GM19099 (cell line): ENCODE measurements around the gene OLAH.

Experiments
- POLR2A ChIP-seq: IDR thresholded peaks from 3 replicates; pipeline ENCODE4 v1.6.1; 2011; ENCODE audit warnings: low read depth; ENCODE audit not compliant: insufficient read length; ENCODE audit errors: extremely low read depth

OLAH gene

DNA sequence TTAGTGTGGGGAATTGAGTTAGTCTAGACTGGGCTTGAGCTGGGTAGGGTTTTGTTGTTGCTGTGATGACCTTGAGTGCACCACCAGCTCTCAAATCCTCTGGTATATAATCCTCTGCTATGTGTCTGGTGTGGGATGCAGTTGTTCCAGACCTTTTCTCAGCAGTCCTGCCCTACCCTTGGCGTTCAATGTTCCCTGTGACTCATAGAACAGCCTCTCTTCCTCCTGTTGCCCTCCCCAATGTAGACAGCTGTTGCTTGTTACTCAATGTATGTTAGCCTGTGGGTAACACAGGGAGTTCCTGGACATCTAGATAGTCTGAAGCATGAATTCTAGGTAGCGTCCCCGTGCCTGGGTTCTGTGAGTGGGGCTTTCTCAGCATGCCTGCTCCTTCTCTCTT lies 25.1 kb downstream of the OLAH start:
- no peak for TF ChIP-seq POLR2A

DNA sequence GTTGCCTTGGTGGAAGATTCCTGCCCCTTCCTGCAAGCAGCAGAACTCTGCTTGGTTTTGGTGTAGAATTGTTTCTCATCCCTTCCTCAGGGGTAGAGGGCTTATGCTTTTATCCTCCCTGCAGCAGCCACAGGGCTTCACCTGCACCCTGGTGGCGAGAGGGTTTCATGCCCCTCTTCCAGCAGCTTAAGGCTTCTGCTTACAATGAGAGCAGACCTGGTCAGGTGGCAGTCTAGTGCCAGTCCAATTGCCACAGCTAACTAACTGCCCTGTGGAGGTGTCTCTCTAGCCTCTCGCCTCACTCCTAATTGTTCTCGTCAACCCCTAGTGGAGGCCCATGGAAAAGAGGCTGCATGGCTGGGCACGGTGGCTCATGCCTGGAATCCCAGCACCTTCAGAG lies 25.5 kb downstream of the OLAH start:
- TF ChIP-seq POLR2A = no peak

DNA sequence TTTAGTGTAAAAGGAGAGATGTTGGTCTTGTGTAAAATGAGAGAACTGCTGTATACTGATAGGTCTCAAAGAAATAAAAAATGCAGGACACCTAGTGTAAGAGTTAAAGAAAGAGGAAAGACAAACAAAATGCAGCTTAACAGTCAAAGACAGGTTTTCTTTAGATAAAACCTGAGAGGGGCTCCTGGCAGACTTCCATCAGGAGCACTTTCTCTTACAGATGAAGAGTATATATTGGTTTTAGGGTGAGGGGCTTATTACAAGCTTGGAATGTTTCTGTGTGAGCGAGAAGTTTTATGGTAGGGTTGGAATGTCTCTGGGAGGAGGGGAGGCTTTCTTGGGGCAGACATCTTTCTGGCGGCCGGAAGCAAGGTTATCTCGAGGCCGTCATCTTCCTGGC lies 28.6 kb downstream of the OLAH start:
- TF ChIP-seq POLR2A = no peak

DNA sequence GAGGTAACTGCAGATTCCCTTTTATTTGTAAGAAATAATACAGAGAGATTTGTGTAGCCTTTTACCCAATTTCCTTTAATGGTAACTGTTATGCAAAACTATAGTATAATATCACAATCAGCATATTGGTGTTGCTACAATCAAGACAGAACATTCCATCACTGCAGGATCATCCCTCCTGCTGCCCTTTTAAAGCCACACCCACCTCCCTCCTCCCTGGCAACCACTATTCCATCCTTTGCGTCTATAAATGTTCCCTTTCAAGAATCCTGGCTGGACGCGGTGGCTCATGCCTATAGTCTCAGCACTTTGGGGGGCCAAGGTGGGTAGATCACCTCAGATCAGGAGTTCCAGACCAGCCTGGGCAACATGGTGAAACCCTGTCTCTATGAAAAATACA lies 31.7 kb downstream of the OLAH start:
- no peak for TF ChIP-seq POLR2A

DNA sequence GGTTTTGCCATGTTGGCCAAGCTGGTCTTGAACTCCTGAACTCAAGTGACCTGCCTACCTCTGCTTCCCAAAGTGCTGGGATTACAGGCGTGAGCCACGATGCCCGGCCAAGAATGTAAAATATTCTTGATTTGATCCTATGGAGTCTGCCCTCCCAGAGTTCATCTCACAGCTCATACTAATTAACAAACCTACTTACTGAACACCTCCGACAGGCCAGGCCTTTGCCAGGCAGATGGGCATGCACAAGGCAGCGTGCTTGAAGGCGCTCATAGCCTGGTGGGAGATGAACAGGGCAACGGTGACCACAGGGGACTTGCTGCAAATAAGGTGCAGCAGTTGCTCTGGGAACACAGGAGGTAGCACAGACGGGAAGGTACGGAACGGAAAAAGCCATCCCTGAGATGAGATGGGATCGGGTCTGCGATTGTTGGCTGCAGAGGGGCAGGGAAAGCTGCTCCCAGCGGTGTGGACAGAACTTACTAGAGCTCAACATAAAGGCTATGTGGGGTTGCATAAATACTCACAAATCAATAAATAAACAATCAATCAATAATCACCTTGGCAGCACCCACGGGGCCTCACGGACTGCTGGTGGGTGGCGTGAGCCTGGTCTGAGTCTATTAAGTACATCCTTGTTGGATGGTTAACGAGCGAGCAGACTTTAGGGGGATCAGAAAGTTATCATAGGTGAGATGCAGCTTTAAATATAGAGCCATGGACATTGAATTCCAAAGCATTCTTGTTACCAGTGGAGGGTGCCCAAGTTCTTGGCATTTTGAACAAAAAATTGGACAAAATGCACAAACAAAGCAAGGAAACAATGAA lies 40.1 kb downstream of the OLAH start:
- no peak for TF ChIP-seq POLR2A

DNA sequence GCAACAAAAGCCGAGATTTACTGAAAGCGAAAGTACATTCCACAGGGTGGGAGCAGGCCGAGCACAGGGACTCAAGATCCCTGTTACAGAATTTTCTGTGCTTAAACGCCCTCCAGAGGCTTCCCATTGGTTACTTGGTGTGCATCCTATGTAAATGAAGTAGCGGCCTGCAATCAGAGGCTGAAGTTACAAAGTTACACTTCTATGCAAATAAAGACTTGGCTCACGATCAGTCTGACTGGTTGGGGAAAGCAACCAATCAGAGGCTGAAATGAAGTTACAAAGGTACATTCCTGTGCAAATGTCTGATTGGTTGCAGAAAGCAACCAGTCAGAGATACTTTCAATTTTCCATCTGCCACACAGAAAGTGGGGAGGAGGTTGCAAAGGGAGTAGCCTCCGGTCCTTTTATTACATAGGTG lies 40.8 kb downstream of the OLAH start:
- no peak for TF ChIP-seq POLR2A

DNA sequence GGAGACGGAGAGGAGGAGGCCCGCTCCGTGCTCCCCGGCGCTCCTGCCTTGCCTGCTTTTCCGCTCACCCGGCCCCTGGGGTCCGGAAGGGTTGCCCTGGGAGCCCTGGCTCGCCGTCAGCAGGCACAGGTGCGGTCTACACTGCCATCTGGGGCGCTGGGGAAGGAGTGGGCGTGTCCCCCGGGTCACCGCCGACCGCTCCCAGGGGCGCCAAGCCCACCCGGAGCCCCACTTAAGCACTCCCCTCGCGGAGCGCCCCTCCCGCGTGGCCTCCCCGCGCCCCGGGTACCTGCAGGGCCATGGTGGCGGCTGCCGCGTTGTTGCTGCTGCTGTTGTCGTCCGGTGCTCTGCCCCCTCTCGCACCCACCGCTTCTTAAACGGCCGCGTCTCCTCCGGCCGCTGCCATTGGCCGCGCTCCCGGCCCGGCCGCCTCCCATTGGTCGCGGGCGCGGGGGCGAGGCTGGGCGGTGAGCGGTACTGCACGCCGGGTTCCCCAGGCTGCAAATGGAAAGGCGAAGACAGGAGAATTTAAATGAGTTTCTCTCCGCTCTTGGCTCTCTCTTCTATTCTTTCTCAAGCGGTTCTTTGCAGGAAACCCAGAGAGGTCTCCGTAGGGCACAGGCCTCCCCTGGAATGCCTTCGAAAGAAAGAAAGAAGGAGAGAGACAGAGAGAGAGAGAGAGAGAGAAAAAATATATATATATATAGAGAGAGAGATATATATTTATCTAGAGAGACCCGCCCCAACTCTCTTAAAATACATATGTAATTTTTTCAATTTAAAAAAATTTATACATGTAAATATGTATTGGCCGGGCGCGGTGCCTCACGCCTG lies 44.9 kb downstream of the OLAH start, which contains the start of gene ACBD7:
Gene ACBD7, minus strand, starts transcription at position 349 of the 834 bp plus-strand sequence. Its CDS starts 48 bp downstream, at position 301.
- TF ChIP-seq POLR2A = no peak

DNA sequence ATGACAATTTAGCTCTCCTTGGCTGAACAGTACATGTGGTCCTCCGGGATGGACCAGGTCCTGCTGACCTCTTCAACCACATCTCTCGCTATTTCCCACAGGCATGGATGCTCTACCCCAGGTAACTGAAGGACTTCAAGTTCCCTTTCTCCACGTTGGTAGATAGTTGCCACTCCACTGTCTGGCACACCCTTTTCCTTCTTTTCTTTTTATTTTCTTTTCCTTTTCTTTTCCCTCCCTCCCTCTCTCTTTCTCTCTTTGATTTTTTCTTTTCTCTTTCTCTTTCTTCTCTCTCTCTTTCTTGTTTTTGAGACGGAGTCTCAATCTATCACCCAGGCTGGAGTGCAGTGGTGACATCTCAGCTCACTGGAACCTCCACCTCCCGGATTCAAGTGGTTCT lies 47.7 kb downstream of the OLAH start:
- TF ChIP-seq POLR2A = no peak

DNA sequence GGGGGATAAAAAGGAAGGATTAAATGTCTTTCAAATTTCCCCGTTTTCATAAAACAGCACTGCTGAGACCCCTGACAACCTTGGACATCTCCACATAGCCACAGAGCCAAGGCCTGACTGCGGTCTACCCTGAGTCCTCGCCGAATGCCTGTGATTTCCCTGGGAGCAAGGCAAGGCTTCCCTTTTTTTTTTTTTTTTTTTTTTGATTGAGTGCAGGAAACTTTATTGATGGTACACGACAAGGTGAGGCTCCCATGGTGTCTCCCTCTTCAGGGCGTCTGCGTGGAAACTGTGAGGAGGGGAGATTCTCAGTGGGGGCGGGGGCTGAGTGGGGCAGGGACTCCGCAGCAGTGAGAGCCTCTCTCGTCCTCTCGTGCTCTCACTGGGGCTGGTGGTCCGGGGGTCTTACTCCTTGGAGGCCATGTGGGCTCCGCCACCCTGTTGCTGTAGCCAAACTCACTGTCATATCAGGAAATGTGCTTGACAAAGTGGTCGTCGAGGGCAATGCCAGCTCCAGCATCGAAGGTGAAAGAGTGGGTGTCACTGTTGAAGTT lies 49.2 kb downstream of the OLAH start:
- no peak for TF ChIP-seq POLR2A

DNA sequence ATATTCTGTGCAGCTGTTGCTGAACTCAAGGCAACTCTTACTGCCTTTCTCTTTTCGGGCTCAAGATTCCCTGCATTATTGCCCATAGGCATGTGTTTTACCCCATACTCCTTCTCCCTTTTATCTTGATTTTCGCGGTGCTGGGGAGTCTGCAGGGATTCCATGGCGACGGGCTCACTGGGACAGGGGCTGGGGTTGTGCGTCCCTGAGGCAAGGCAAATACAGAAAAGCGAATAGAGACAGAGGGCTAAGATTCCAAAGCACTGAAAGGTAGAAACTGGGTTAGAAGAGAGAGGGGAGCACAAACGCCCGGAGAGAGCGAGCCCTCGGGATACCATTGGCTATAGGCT lies 52.9 kb downstream of the OLAH start:
- no peak for TF ChIP-seq POLR2A

DNA sequence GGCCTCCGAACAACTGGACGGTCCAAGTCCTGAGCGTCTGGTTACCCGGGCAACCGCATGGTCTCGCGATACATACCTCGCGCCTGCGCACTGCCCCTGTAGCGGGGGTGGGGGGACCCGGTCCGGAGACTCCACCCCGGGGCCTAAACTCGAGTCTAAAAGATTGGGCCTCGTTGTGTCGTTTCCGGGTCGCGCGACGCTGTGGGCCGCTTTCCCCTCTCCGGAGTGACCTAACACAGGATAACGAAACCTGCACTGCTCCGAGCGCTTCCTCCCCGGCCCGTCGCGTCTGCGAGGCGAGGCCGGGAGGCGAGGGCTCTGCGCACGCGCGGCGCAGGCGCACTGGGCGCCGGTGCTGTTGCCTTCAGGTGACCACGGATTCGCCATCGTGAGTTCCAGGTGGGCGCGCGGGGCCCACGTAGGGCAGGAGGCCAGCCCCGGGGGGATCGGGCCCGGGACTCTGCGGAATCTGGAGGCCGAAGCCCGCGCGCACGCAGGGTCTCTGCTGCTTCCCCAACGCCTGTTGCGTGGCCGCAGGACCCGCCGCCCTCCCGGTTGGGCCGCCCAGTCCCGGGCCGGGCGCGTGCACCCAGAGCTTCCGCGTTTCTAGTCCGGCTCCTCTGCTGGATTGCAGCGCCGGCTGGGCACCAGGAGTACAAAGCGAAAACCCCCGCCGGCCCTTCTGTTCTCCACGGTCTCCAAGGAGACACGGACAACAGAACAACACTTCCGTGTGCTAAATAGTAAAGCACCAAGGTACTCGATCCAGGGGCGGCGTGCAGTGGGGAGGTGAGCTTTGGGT lies 53.5 kb downstream of the OLAH start, which contains the start of gene RPP38:
Gene RPP38, plus strand, starts transcription at position 345 of the 802 bp plus-strand sequence. CDS start 5,960 bp downstream, outside the sequence.
- peak; percentile 96 for TF ChIP-seq POLR2A

DNA sequence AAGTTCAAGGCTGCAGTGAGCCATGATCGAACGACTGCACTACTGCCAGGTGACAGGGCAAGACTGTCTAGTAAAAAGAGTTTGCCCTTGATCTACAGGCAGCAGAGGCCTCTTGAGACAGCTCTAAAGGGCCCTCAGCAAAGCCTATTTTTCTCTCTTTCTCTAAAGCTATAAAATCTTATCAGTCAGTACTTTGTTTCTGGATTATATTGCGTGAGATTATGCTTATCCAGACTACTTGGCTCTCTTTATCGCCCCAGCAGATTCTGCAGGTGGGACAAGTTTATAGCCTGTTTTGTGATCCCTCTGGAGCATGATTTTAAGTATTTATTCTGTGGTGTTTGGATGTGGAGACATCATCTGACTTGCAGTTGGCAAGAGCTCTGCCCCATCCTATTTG lies 56.1 kb downstream of the OLAH start:
- no peak for TF ChIP-seq POLR2A

DNA sequence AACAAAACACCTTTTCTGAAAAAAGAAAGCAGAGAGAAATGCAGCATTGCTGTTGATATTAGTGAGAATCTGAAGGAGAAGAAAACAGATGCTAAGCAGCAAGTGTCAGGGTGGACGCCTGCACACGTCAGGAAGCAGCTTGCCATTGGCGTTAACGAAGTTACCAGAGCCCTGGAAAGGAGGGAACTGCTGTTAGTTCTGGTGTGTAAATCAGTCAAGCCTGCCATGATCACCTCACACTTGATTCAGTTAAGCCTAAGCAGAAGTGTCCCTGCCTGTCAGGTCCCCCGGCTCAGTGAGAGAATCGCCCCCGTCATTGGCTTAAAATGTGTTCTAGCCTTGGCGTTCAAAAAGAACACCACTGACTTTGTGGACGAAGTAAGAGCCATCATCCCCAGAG lies 59.8 kb downstream of the OLAH start:
- no peak for TF ChIP-seq POLR2A

DNA sequence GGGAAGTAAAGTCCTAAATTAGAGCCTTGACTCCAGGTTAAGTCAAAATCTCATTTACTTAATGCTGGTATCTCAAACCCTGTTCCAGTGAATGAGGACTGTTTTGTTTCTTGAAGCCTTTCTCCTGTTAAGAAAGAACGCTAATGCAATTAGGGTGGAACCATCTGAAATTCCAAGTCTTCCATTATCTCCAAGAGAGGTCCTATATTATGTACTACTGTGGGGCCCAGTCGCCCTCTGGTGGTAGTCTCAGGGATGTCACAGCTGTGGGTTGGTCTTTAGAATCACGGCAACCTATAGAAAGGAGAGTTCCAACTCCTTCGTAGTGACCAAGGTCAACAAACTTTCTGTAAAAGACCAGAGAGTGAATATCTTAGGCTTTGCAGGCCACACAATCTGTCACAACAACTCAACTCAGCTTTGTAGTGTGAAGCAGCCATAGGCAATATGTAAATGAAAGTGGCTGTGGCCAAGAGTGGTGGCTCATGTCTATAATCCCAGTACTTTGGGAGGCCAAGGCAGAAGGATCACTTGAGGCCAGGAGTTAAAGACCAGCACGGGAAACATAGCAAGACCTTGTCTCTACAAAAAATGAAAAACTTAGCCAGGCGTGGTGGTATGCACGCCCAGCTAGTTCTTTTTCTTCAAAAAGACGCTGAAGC lies 62.7 kb downstream of the OLAH start:
- TF ChIP-seq POLR2A = no peak

DNA sequence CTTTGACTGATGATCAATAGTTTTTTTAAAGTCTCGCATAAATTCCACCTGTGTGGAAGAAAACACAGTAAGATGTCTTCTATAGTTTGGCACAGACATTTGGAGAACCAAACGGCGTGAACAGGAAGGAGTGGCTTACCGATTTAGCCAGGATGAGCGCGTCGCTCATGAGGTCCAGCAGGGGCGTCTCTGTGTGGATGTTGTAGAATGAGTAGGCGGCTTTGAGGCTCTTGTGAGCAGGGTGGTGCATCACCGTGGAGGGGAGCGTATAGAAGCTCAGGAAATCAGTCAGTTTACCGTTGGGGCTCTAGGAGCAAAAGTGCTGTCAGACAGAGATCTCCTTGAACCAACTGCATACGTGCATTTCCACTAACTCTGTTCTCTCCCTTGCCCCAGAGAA lies 68.9 kb downstream of the OLAH start:
- TF ChIP-seq POLR2A = no peak

DNA sequence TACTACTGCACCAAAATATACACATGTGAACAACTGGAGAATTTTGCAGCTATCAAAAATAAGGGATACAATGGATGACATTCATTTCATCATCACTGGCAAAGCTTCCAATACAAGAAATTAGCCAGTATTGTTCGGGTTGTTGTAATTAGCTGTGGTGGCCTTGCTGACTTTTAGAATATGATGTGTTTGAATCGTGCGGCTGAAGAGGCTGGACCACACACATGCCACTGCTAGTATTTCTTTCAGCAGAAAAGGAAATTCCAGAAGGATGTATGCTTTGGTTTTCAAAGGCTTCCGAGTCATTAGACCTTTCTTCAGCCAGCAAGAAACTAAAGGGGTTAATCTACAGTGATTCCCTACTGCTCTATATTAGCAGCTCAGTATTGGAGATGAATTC lies 70.0 kb downstream of the OLAH start:
- TF ChIP-seq POLR2A = no peak
